ENCODE measurements around the gene CCDC110. TPM values are rescaled to one million over a fixed set of nuclear protein-coding genes. Genes with fewer than 3 reads are reported as not detected.

CCDC110 gene
- total and polyA plus RNA-seq, 2 of the 13 experiments (the other 11 are each of a cell fraction or from before 2014, with no cell fraction given): not detected

- TF ChIP-seq HOMEZ (CRISPR knock-in tag; IDR thresholded peaks at IDR 0.05; ENCODE audit: low read depth): no peak
- peak; percentile 73; the same call in 1 of the 2 replicates for TF ChIP-seq PREB (CRISPR knock-in tag; IDR thresholded peaks at IDR 0.05)
- peak; percentile 98 for TF ChIP-seq NRL (CRISPR knock-in tag; IDR thresholded peaks at IDR 0.05; ENCODE audit: borderline replicate concordance)
- no peak for TF ChIP-seq ASH2L (IDR thresholded peaks at IDR 0.05; ENCODE audit: insufficient read length, low read depth, low read length)
- peak; percentile 98 for TF ChIP-seq ZNF704 (CRISPR knock-in tag; IDR thresholded peaks at IDR 0.05; ENCODE audit: borderline replicate concordance)
- TF ChIP-seq PBX3 (CRISPR knock-in tag; IDR thresholded peaks at IDR 0.05; ENCODE audit: borderline replicate concordance): 0 out of 2 replicates have a peak, but pooled peaks have one; percentile 69
- TF ChIP-seq ZNF124 (CRISPR knock-in tag; IDR thresholded peaks at IDR 0.05): peak; percentile 82; the same call in 1 of the 2 replicates
- TF ChIP-seq ZNF569 (CRISPR knock-in tag; IDR thresholded peaks at IDR 0.05; ENCODE audit: borderline replicate concordance): peak; percentile 95; the same call in 1 of the 2 replicates
- peak; percentile 45; the same call in 1 of the 2 replicates for TF ChIP-seq SATB2 (CRISPR knock-in tag; IDR thresholded peaks at IDR 0.05)
- TF ChIP-seq YEATS2 (CRISPR knock-in tag; IDR thresholded peaks at IDR 0.05; ENCODE audit: borderline replicate concordance): peak; percentile 77; the same call in 1 of the 2 replicates
- TF ChIP-seq ZNF780A (CRISPR knock-in tag; IDR thresholded peaks at IDR 0.05): no peak
- TF ChIP-seq RBFOX2 (IDR thresholded peaks at IDR 0.05; ENCODE audit: low read depth, low read length): peak; percentile 96
- TF ChIP-seq ZNF567 (CRISPR knock-in tag; IDR thresholded peaks at IDR 0.05; ENCODE audit: borderline replicate concordance): peak; percentile 75; the same call in 1 of the 2 replicates
- peak; percentile 40; the same call in 1 of the 2 replicates for TF ChIP-seq GMEB2 (CRISPR knock-in tag; IDR thresholded peaks at IDR 0.05; ENCODE audit: low read depth)
- peak; percentile 41; the same call in 1 of the 2 replicates for TF ChIP-seq ZBTB8A (CRISPR knock-in tag; IDR thresholded peaks at IDR 0.05; ENCODE audit: borderline replicate concordance, low read depth)
- TF ChIP-seq SOX13 (IDR thresholded peaks at IDR 0.05): no peak
- TF ChIP-seq SOX13 (CRISPR knock-in tag; conservative IDR thresholded peaks at IDR 0.05 in 1 of 2, IDR thresholded peaks at IDR 0.05 in 1 of 2): peak in 1 of 2 experiments; percentile 25; a peak in 1 of 4 replicates
- TF ChIP-seq CENPX (CRISPR knock-in tag; IDR thresholded peaks at IDR 0.05): no peak
- peak; percentile 82 for TF ChIP-seq ZBTB7B (CRISPR knock-in tag; IDR thresholded peaks at IDR 0.05)
- peak; percentile 95; the same call in 1 of the 2 replicates for TF ChIP-seq ZNF337 (CRISPR knock-in tag; IDR thresholded peaks at IDR 0.05; ENCODE audit: borderline replicate concordance, low read depth)
- peak; percentile 84 for TF ChIP-seq MEIS2 (CRISPR knock-in tag; IDR thresholded peaks at IDR 0.05)
Measured at GRCh38 chr4:185395956-185396723, 75.4 kb downstream of the CCDC110 start (continued).
